HCT116 (cell line): Measurements from ENCODE around the gene NCOA1. TPM values are rescaled to one million over a fixed set of nuclear protein-coding genes. Genes with fewer than 3 reads are reported as not detected.

ENCODE experiments used
- ATAC-seq: fragments of 200-7000 bp; cut with Tn5 transposase; 2 replicates; pipeline ENCODE4 v1.9.1; 2020; ENCODE audit warnings: mild to moderate bottlenecking, moderate library complexity
- BruUV-seq: library from RNA; stranded (reverse); fragments of 400-500 nt; replicated peaks from 2 replicates; lab custom pipeline; 2021; lab: Mats Ljungman, UMichigan
- CTCF ChIA-PET: fragments of 300-600 bp; sonication (Branson Sonifier 250); formaldehyde crosslinking; loops from one replicate; lab custom pipeline; 2021; ENCODE audit warnings: antibody characterized with exemption; lab: Charles Lee
- POLR2A ChIA-PET: fragments of 300-600, 350-600 bp; sonication (Branson Sonifier 250); formaldehyde crosslinking; loops from one replicate; lab custom pipeline; 2021; ENCODE audit warnings: antibody characterized with exemption; lab: Charles Lee
- RAD21 ChIA-PET, 2 experiments: fragments of 300-600 bp; sonication (Branson Sonifier 250); formaldehyde crosslinking; loops; one replicate each; lab custom pipeline; 2023; ENCODE audit warnings: low total read pairs in 2 of 2; ENCODE audit not compliant: uncharacterized antibody in 2 of 2, unreplicated experiment in 2 of 2, low non-redundant PET in 1 of 2; lab: Charles Lee
- DNase-seq: peaks from one replicate; pipeline ENCODE4 v3.0.0-alpha.2; 2010; ENCODE audit warnings: low read depth, low spot score
- H2AFZ ChIP-seq: fragments of 200-600 bp; shearing (Covaris generic), sonication (generic); 2 replicates; pipeline ENCODE4 v1.6.1; 2017; ENCODE audit warnings: low read depth, mixed run types, mixed read lengths, antibody characterized with exemption, low read length; ENCODE audit not compliant: poor library complexity, severe bottlenecking
- H3K27ac ChIP-seq: 2 replicates; pipeline ENCODE4 v1.5.1; 2012; ENCODE audit warnings: low read depth, low read length
- H3K27me3 ChIP-seq: fragments of 200-600 bp; sonication (generic); 2 replicates; pipeline ENCODE4 v1.6.1; 2016; ENCODE audit warnings: mixed run types, low read length, mixed read lengths; ENCODE audit not compliant: insufficient read depth
- H3K36me3 ChIP-seq, 2 experiments: fragments of 200-500 bp in 1 of 2; fragments of 200-600 bp in 1 of 2; sonication (Bioruptor generic) in 1 of 2; sonication (generic) in 1 of 2; 2 replicates each; pipeline versions ENCODE4 v1.5.1 to v1.6.1; 2014 to 2016; ENCODE audit warnings: low read length in 2 of 2, inconsistent platforms in 1 of 2, mixed read lengths in 1 of 2, mixed run types in 1 of 2; ENCODE audit not compliant: insufficient read depth in 2 of 2, control insufficient read depth in 1 of 2
- H3K4me1 ChIP-seq, 2 experiments: fragments of 200-600 bp in 1 of 2; sonication (generic) in 1 of 2; 2 replicates each; pipeline versions ENCODE4 v1.5.1 to v1.6.1; 2012 to 2017; ENCODE audit warnings: low read length in 2 of 2, inconsistent platforms in 1 of 2, mild to moderate bottlenecking in 1 of 2, mixed read lengths in 1 of 2, mixed run types in 1 of 2, moderate library complexity in 1 of 2; ENCODE audit not compliant: insufficient read depth in 2 of 2, control insufficient read depth in 1 of 2
- H3K4me2 ChIP-seq: fragments of 200-600 bp; sonication (generic); 2 replicates; pipeline ENCODE4 v1.6.1; 2017; ENCODE audit warnings: mixed run types, low read length, mixed read lengths
- H3K4me3 ChIP-seq, 2 experiments: fragments of 200-600 bp in 1 of 2; sonication (generic) in 1 of 2; replicated peaks in 1 of 2; 2 replicates each; pipeline ENCODE4 v1.5.1; 2011 to 2016; ENCODE audit warnings: low read length in 2 of 2, control low read depth in 1 of 2, low read depth in 1 of 2, mild to moderate bottlenecking in 1 of 2, mixed read lengths in 1 of 2, mixed run types in 1 of 2
- H3K79me2 ChIP-seq: fragments of 200-600 bp; sonication (generic); 2 replicates; pipeline ENCODE4 v1.6.1; 2017; ENCODE audit warnings: mild to moderate bottlenecking, mixed run types, low read length, moderate library complexity, mixed read lengths; ENCODE audit not compliant: insufficient read depth
- H3K9ac ChIP-seq: fragments of 200-600 bp; sonication (generic); 2 replicates; pipeline ENCODE4 v1.6.1; 2016; ENCODE audit warnings: low read length, mixed read lengths
- H3K9me2 ChIP-seq: fragments of 200-600 bp; sonication (generic), shearing (Covaris generic); 2 replicates; pipeline ENCODE4 v1.6.1; 2017; ENCODE audit warnings: mixed run types, mild to moderate bottlenecking, moderate library complexity; ENCODE audit not compliant: insufficient read depth
- H3K9me3 ChIP-seq, 2 experiments: fragments of 200-500 bp in 1 of 2; fragments of 200-600 bp in 1 of 2; sonication (Bioruptor generic) in 1 of 2; sonication (generic) in 1 of 2; 2 replicates each; pipeline ENCODE4 v1.6.1; 2014 to 2017; ENCODE audit warnings: low read length in 2 of 2, mixed read lengths in 2 of 2, inconsistent platforms in 1 of 2, low read depth in 1 of 2, mild to moderate bottlenecking in 1 of 2, mixed run types in 1 of 2, moderate library complexity in 1 of 2; ENCODE audit not compliant: control insufficient read depth in 1 of 2, insufficient read depth in 1 of 2
- H4K20me1 ChIP-seq: fragments of 200-600 bp; sonication (generic), shearing (Covaris generic); 2 replicates; pipeline ENCODE4 v1.6.1; 2017; ENCODE audit warnings: mixed run types, mild to moderate bottlenecking, moderate library complexity; ENCODE audit not compliant: insufficient read depth
- CBX3 ChIP-seq: IDR thresholded peaks from 2 replicates; pipeline ENCODE4 v1.6.1; 2012; ENCODE audit warnings: low read depth
- CTCF ChIP-seq, 3 experiments: fragments of 200-600 bp in 1 of 3; sonication (generic) in 1 of 3; IDR thresholded peaks in 2 of 3; conservative IDR thresholded peaks in 1 of 3; 2 replicates each; pipeline ENCODE4 v1.5.1; 2012 to 2017; ENCODE audit warnings: low read depth in 2 of 3, low read length in 2 of 3, antibody characterized with exemption in 1 of 3, borderline replicate concordance in 1 of 3, control low read depth in 1 of 3, mild to moderate bottlenecking in 1 of 3, mixed read lengths in 1 of 3, mixed run types in 1 of 3, moderate library complexity in 1 of 3; ENCODE audit not compliant: insufficient read depth in 1 of 3
- EZH2phosphoT487 ChIP-seq: fragments of 200-600 bp; IDR thresholded peaks from 2 replicates; pipeline ENCODE4 v1.6.1; 2018; ENCODE audit warnings: antibody characterized with exemption, borderline replicate concordance
- POLR2A ChIP-seq: IDR thresholded peaks from 2 replicates; pipeline ENCODE4 v1.7.0; 2011; ENCODE audit warnings: borderline replicate concordance; ENCODE audit not compliant: insufficient read depth, insufficient read length; ENCODE audit errors: extremely low read depth
- POLR2AphosphoS5 ChIP-seq: IDR thresholded peaks from 2 replicates; pipeline ENCODE4 v1.6.1; 2011; ENCODE audit warnings: mild to moderate bottlenecking, low read depth, low read length, moderate library complexity
- RAD21 ChIP-seq: IDR thresholded peaks from 2 replicates; pipeline ENCODE4 v1.6.1; 2012; ENCODE audit warnings: low read depth, mild to moderate bottlenecking
- SP1 ChIP-seq: IDR thresholded peaks from 2 replicates; pipeline ENCODE4 v1.6.1; 2012; ENCODE audit warnings: low read depth
- SRF ChIP-seq: IDR thresholded peaks from 2 replicates; pipeline ENCODE4 v1.6.1; 2012; ENCODE audit warnings: low read depth
- TCF7L2 ChIP-seq: IDR thresholded peaks from 2 replicates; pipeline ENCODE4 v1.7.0; 2011; ENCODE audit warnings: borderline replicate concordance, inconsistent platforms; ENCODE audit not compliant: insufficient read depth, insufficient read length; ENCODE audit errors: extremely low read depth
- YY1 ChIP-seq: IDR thresholded peaks from 2 replicates; pipeline ENCODE4 v1.6.1; 2011; ENCODE audit warnings: low read length, low read depth, moderate library complexity, mild to moderate bottlenecking; ENCODE audit not compliant: insufficient replicate concordance; ENCODE audit errors: extremely low read depth
- ZBTB33 ChIP-seq: IDR thresholded peaks from 2 replicates; pipeline ENCODE4 v1.6.1; 2011; ENCODE audit warnings: mild to moderate bottlenecking, low read length, moderate library complexity; ENCODE audit not compliant: insufficient replicate concordance; ENCODE audit errors: extremely low read depth
- ZFX ChIP-seq: fragments of 450-650 bp; IDR thresholded peaks from 2 replicates; pipeline ENCODE4 v1.6.1; 2017
- ZNF274 ChIP-seq: fragments of 200-500 bp; sonication (Bioruptor generic); IDR thresholded peaks from 2 replicates; pipeline ENCODE4 v1.6.1; 2014; ENCODE audit warnings: mild to moderate bottlenecking, low read depth, low read length, inconsistent platforms
- intact Hi-C: fragments of 100-400 bp; cut with micrococcal nuclease; formaldehyde crosslinking; loops from 2 replicates; pipeline ENCODE4 v1.10.0; 2022
- total RNA-seq: library from RNA; stranded (reverse); gene quantifications from one replicate; pipeline ENCODE4 v1.2.1, GENCODE V29; 2021; ENCODE audit not compliant: unreplicated experiment

Gene NCOA1
- total RNA-seq, 1 experiment from 2014 or later: 10.4 TPM

GRCh38 chr2:24618144-24618543 lies 127.1 kb downstream of the NCOA1 start:
- no peaks in the 10 kb centered on the region for H4K20me1 ChIP-seq
- no peak overlapping the region for H2AFZ ChIP-seq
- H3K4me2 ChIP-seq: no peak overlapping the region
- TF ChIP-seq SRF (no peak), POLR2AphosphoS5 (no peak), SP1 (no peak), EZH2phosphoT487 (no peak), ZBTB33 (no peak), TCF7L2 (no peak), POLR2A (no peak), ZNF274 (no peak), CTCF (IDR thresholded peaks at IDR 0.05 in 2 of 3, conservative IDR thresholded peaks at IDR 0.05 in 1 of 3; ENCODE audit: borderline replicate concordance in 1 of 3, insufficient read depth in 1 of 3, low read depth in 2 of 3, low read length in 2 of 3) (no peak), CBX3 (no peak), RAD21 (no peak), YY1 (no peak), ZFX (no peak)
- POLR2A ChIA-PET: no interaction called here
- no peak overlapping the region for H3K9ac ChIP-seq
- ATAC-seq (no peak), DNase-seq (no peak)
- H3K36me3 ChIP-seq: no peaks in the 10 kb centered on the region
- H3K4me3 ChIP-seq: no peak overlapping the region
- no peak overlapping the region for H3K27ac ChIP-seq
- no peaks in the 10 kb centered on the region for H3K79me2 ChIP-seq
- CTCF ChIA-PET: no interaction called here
- RAD21 ChIA-PET: no interaction called here
- H3K9me2 ChIP-seq: no peaks in the 10 kb centered on the region
- intact Hi-C loops: no loop called here
- BruUV-seq: no TSS peak
- H3K27me3 ChIP-seq: no peaks in the 10 kb centered on the region
- H3K4me1 ChIP-seq: peaks cover 13 to 15% of the 10 kb centered on the region in 2 experiments; a peak in 3 of 4 replicates
- no peaks in the 10 kb centered on the region for H3K9me3 ChIP-seq
